HepG2 (cell line): Measurements from ENCODE around the gene MYADML2. TPM values are rescaled to one million over a fixed set of nuclear protein-coding genes. Genes with fewer than 3 reads are reported as not detected.

Source experiments
- CTCF ChIP-seq: sonication (generic); formaldehyde crosslinking; IDR thresholded peaks from 2 replicates; pipeline ENCODE4 v1.5.0; 2020; ENCODE audit warnings: mild to moderate bottlenecking, missing genetic modification reagents, moderate library complexity
- ELF4 ChIP-seq: sonication (generic); formaldehyde crosslinking; IDR thresholded peaks from 2 replicates; pipeline ENCODE4 v1.5.0; 2020; ENCODE audit warnings: missing genetic modification reagents, mild to moderate bottlenecking, moderate library complexity, borderline replicate concordance
- ESRRA ChIP-seq: sonication (generic); formaldehyde crosslinking; IDR thresholded peaks from 2 replicates; pipeline ENCODE4 v1.5.1; 2020; ENCODE audit warnings: mild to moderate bottlenecking, low read depth, missing genetic modification reagents
- HINFP ChIP-seq: sonication (generic); formaldehyde crosslinking; IDR thresholded peaks from 2 replicates; pipeline ENCODE4 v1.4.0; 2020; ENCODE audit warnings: low read depth, mild to moderate bottlenecking, missing genetic modification reagents
- HNRNPLL ChIP-seq: fragments of 200-400 bp; formaldehyde crosslinking; IDR thresholded peaks from 2 replicates; pipeline ENCODE4 v1.6.1; 2017; ENCODE audit warnings: mild to moderate bottlenecking, low read depth, low read length; ENCODE audit not compliant: poor library complexity, severe bottlenecking
- MXD1 ChIP-seq: sonication (generic); formaldehyde crosslinking; IDR thresholded peaks from 2 replicates; pipeline ENCODE4 v1.4.0; 2020; ENCODE audit warnings: mild to moderate bottlenecking, missing genetic modification reagents
- NONO ChIP-seq, 2 experiments: fragments of 450-650 bp in 1 of 2; sonication (generic) in 1 of 2; formaldehyde crosslinking in 1 of 2; IDR thresholded peaks in 1 of 2; conservative IDR thresholded peaks in 1 of 2; 2 replicates each; pipeline versions ENCODE4 v1.6.1 to v1.8.0; 2017 to 2022; ENCODE audit warnings: mild to moderate bottlenecking in 1 of 2, missing genetic modification reagents in 1 of 2, moderate library complexity in 1 of 2
- PAWR ChIP-seq: sonication (generic); formaldehyde crosslinking; IDR thresholded peaks from 2 replicates; pipeline ENCODE4 v1.4.0; 2020; ENCODE audit warnings: missing genetic modification reagents, mild to moderate bottlenecking, borderline replicate concordance
- SYNCRIP ChIP-seq: fragments of 200-400 bp; formaldehyde crosslinking; IDR thresholded peaks from 2 replicates; pipeline ENCODE4 v1.6.1; 2018; ENCODE audit warnings: mild to moderate bottlenecking, low read depth, low read length; ENCODE audit not compliant: insufficient read depth
- TGIF2 ChIP-seq: IDR thresholded peaks from 2 replicates; pipeline ENCODE4 v1.6.1; 2016; ENCODE audit warnings: control low read depth, missing compliant biosample characterization
- ZNF572 ChIP-seq: sonication (generic); formaldehyde crosslinking; IDR thresholded peaks from 2 replicates; pipeline ENCODE4 v1.5.1; 2020; ENCODE audit warnings: mild to moderate bottlenecking, missing genetic modification reagents
- polyA plus RNA-seq, 8 experiments: library from polyadenylated mRNA; depleted of rRNA in 3 of 8; stranded (reverse) in 7 of 8; unstranded in 1 of 8; fragments of >200 nt; fragmentation: Illumina TruSeq in 4 of 8; extraction: Trizol in 4 of 8; gene quantifications; 2 replicates each; pipeline versions ENCODE4 v1.2.1 to v1.2.3, GENCODE V29; 2011 to 2016; ENCODE audit warnings: low read depth in 4 of 8, missing spikeins in 1 of 8, mixed read lengths in 1 of 8; ENCODE audit not compliant: insufficient read depth in 1 of 8
- total RNA-seq, 5 experiments: library from RNA; depleted of rRNA; stranded (reverse); fragments of >200 nt; fragmentation: Illumina TruSeq; extraction: Trizol; gene quantifications; 2 replicates each; pipeline ENCODE4 v1.2.3, GENCODE V29; 2016; ENCODE audit warnings: low read depth in 1 of 5
- TF ChIP-seq, protein P1 (sequence below): sonication (generic); formaldehyde crosslinking; IDR thresholded peaks from 2 replicates; pipeline ENCODE4 v1.4.0; 2020; ENCODE audit warnings: mild to moderate bottlenecking, missing genetic modification reagents

Gene MYADML2
- total and polyA plus RNA-seq, 2 of the 13 experiments (the other 11 are each of a cell fraction or from before 2014, with no cell fraction given), result not detected

DNA sequence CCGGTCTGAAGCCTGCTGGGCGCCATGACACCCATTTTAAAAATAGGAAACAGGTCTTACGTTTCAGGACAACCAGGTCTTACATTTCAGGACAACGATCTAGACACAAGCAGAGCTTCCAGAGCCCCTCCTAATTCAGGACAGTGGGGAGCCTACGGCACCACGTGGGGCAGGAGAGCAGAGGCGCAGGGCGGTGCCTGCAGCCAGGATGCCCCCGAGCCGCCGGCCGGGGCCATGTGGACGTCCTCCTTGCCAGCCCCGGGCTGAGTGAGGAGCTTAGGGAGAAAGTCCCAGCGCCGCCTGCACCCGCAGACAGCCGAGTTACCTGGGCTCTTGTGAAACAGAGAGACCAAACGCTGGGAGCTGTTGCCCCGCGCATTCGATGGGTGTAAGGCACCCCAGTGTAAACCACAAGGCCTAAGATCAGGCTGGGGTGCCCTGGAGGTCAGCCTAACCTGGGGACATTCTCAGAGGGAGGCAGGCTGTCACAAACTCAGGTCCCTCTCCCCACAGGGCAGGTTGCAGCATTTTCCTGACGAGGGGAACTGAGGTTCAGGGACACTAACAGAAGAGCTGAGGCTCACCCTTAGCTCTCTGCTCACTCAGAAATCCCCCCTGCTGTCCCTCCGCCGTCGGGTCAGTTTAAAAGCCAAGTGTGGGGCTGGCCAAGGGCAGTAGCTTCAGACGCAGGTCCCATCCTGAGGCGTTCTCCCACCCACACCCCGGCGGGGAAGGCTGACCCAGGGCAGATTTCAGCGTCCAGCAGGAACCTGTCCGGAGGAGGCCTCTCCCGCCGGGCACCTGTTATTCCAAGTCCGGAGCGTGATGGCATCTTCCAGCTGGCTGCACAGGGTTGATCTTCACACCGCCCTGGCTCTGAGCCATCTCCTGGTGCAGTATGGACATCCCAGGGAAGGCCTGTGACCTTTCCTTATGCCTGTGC, 15.7 kb upstream of the MYADML2 start (continued):
- TF ChIP-seq ESRRA (CRISPR knock-in tag), result no peak
- TF ChIP-seq CTCF (CRISPR knock-in tag), result no peak
- no peak for TF ChIP-seq ZNF572 (CRISPR knock-in tag)
- no peak for TF ChIP-seq SYNCRIP
- 0 out of 2 replicates have a peak, but pooled peaks have one; percentile 6 for TF ChIP-seq HINFP (CRISPR knock-in tag)
- TF ChIP-seq NONO (IDR thresholded peaks at IDR 0.05), result no peak
- 0 out of 2 replicates have a peak, but pooled peaks have one; percentile 26 for TF ChIP-seq NONO (CRISPR knock-in tag; conservative IDR thresholded peaks at IDR 0.05)
- TF ChIP-seq, protein P1, sequence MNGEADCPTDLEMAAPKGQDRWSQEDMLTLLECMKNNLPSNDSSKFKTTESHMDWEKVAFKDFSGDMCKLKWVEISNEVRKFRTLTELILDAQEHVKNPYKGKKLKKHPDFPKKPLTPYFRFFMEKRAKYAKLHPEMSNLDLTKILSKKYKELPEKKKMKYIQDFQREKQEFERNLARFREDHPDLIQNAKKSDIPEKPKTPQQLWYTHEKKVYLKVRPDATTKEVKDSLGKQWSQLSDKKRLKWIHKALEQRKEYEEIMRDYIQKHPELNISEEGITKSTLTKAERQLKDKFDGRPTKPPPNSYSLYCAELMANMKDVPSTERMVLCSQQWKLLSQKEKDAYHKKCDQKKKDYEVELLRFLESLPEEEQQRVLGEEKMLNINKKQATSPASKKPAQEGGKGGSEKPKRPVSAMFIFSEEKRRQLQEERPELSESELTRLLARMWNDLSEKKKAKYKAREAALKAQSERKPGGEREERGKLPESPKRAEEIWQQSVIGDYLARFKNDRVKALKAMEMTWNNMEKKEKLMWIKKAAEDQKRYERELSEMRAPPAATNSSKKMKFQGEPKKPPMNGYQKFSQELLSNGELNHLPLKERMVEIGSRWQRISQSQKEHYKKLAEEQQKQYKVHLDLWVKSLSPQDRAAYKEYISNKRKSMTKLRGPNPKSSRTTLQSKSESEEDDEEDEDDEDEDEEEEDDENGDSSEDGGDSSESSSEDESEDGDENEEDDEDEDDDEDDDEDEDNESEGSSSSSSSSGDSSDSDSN (CRISPR knock-in tag), result peak; percentile 71
- TF ChIP-seq PAWR, result peak; percentile 49; the same call in 1 of the 2 replicates
- TF ChIP-seq ELF4 (CRISPR knock-in tag), result no peak
- TF ChIP-seq MXD1 (CRISPR knock-in tag), result no peak
- TF ChIP-seq TGIF2, result 0 out of 2 replicates have a peak, but pooled peaks have one; percentile 42
- TF ChIP-seq HNRNPLL, result no peak
